ENCODE data around the gene ZNF579.

Gene ZNF579, protein sequence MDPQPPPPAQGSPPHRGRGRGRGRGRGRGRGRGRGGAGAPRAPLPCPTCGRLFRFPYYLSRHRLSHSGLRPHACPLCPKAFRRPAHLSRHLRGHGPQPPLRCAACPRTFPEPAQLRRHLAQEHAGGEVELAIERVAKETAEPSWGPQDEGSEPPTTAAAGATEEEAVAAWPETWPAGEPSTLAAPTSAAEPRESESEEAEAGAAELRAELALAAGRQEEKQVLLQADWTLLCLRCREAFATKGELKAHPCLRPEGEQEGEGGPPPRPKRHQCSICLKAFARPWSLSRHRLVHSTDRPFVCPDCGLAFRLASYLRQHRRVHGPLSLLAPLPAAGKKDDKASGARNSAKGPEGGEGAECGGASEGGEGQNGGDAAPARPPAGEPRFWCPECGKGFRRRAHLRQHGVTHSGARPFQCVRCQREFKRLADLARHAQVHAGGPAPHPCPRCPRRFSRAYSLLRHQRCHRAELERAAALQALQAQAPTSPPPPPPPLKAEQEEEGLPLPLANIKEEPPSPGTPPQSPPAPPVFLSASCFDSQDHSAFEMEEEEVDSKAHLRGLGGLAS

DNA sequence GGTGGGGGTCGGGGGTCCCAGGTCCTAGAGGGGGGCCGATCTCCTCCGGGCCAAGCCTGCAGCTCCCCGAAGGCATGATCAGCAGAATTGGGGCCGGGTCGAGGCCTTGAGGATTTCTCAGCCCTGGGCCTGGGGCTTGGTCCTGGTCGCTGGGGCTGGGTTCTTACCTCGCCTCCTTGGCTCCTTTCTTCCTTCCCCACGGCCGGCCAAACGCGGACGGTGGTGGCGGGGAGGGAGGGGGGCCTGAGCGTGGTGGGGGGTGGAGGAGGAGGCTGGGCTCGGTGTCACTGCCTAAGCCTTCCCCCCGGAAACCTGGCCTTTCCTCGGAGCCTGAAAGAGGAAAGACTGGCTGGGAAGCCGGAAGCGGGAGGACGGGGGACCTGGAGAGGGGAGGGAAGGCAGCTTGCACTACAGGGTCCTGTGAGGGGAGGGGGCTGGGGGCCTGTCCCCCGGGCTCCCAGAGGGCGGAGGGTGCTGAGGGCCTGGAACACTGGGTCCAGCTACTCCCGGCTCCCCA lies at the start of gene ZNF579:
Gene ZNF579 (minus strand): TSS at position 221 of the 517 bp plus-strand sequence. CDS start 1,209 bp downstream, outside the sequence.
- peak; percentile 88 to 91 for DNase-seq

- no peak for DNase-seq
Observed at GRCh38 chr19:55626350-55626749, 45.7 kb upstream of the ZNF579 start.

DNA sequence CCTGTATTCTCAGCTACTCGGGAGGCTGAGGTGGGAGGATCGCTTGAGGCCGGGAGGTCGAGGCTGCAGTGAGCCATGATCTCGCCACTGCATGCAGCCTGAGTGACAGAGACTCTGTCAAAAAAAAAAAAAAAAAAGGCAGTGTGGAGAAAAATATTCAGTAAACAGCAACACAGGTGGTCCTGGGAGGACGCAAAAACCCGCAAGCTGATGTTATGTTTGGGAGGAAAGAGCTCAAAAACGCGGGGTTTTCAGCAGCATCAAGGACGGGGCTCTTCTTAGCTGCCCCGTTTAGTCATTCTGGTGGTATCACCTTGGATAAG lies 44.3 kb upstream of the ZNF579 start:
- DNase-seq = no peak

- DNase-seq = peak; percentile 88 to 98
Observed at GRCh38 chr19:55624109-55625003, 43.7 kb upstream of the ZNF579 start, which contains the start of gene ZNF784. Gene ZNF784 (minus strand): TSS chr19:55624566. CDS start chr19:55624561, 5 bp downstream.

- DNase-seq = no peak
Observed at GRCh38 chr19:55623561-55623960, 42.9 kb upstream of the ZNF579 start.

GRCh38 chr19:55623130-55623529 lies 42.5 kb upstream of the ZNF579 start:
- no peak for DNase-seq

GRCh38 chr19:55622242-55622969 lies 41.8 kb upstream of the ZNF579 start:
- DNase-seq = no peak

DNA sequence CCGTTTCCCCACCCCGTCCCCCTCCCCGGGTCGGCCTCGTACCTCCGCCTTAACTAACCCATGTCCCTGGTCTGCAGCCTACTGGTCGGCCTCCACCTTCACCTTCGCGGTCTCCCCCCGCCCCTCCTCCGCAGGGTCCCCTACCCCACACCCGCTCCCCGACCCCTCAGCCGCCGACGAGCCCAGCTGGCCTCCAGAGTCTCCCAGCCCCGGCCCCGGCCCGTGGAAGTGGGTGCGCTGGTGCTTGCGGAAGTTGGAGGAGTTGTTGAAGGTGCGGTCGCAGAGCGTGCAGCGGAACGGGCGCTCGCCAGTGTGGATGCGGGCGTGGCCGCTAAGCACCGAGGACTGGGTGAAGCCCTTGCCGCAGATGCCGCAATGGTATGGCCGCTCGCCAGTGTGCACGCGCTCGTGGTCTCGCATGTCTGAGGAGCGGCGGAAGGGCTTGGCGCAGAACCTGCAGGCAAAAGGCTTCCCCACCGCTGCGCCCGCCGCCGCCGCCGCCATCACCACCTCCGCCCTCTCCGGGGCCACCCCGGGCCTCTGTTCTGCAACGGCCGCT lies 41.1 kb upstream of the ZNF579 start:
- no peak for DNase-seq

GRCh38 chr19:55621205-55621672 lies 40.6 kb upstream of the ZNF579 start:
- DNase-seq = no peak

DNA sequence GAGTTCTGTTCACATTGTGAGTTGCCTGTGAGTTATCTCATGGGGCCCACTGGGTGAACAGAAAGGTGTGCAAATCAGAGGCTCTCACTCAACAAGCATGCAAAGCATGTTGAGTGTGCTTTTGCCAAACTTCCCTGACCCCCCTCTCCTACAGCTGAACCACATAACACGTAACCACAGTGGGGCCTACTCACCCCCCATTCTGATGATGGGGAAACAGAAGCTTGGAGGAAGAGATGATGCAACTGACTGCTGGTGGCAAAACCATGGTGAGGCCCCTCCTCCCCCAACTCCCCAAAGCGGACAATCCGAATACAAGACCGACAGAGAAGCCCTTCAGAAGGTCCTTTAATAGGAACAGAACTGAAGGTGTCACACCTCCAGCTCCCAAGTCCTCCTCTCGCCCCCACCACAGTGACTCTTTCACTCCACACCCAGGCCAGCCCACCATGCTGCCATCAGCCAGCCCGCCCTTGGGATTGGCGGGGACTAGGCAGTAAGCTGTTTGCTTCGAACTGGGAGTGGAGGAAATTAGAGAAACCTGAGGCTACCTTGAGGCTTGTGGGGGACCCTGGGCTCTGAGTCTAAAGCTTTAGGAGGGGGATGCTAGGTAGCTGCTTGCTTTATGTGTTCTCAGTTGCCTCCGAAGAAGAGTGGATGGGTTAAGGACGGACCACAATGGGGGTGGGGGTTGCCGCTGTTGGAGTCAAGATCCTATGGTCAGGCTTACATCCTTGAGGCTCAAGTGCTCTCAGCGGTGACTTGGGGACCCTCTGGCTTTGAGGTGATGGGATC lies 40.0 kb upstream of the ZNF579 start:
- no peak for DNase-seq

DNA sequence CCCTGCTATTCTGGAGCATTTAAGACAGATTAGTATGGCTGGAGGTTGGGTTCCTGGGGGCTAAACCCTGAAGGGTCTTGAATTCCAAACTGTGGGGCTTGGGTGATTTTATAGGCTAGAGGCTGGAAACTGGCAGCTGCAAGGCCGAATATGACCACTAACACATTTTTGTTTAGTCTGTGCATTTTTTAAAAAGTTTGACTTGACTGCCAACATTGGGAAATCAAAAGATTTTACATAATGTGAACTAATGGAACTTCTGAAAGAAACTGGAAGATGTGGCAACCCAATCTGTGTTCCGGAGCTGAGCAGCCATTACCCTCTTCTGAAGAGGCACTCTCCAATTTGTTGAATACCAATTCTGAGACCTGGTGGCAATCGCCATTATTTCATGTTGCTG lies 38.6 kb upstream of the ZNF579 start:
- no peak for DNase-seq

DNA sequence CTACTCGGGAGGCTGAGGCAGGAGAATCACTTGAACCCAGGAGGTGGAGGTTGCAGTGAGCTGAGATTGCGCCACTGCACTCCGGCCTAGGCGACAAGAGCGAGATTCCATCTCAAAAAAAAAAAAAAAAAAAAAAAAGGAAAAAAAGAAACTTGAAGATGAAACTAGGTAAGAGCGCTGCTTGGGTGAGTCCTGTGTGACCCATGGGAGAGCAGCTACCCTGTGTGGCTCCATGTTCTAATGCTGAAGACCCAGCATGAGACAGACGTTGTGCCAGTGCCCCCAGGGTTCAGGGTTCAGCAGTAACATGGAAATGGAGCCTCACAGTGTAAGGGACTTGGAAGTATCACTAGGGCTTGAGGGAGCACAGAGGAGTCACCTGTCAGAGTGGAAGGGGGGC lies 37.8 kb upstream of the ZNF579 start:
- DNase-seq = no peak

GRCh38 chr19:55617426-55617825 lies 36.8 kb upstream of the ZNF579 start:
- no peak for DNase-seq

DNA sequence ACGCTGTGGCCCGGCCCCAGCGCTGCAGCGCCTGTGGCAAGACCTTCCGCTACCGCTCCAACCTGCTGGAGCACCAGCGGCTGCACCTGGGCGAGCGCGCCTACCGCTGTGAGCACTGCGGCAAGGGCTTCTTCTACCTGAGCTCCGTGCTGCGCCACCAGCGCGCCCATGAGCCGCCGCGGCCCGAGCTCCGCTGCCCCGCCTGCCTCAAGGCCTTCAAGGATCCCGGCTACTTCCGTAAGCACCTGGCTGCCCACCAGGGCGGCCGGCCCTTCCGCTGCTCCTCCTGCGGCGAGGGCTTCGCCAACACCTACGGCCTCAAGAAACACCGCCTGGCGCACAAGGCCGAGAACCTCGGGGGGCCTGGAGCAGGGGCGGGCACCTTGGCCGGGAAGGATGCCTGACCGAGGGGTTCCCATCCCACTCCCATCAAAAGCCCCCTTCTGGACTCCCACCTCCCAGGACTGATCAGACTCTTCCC lies 35.8 kb upstream of the ZNF579 start:
- DNase-seq = no peak

- no peak for DNase-seq
Observed at GRCh38 chr19:55615543-55616394, 35.1 kb upstream of the ZNF579 start.

GRCh38 chr19:55614711-55615542 lies 34.3 kb upstream of the ZNF579 start:
- DNase-seq = no peak

GRCh38 chr19:55613930-55614710 lies 33.5 kb upstream of the ZNF579 start:
- DNase-seq = no peak

DNA sequence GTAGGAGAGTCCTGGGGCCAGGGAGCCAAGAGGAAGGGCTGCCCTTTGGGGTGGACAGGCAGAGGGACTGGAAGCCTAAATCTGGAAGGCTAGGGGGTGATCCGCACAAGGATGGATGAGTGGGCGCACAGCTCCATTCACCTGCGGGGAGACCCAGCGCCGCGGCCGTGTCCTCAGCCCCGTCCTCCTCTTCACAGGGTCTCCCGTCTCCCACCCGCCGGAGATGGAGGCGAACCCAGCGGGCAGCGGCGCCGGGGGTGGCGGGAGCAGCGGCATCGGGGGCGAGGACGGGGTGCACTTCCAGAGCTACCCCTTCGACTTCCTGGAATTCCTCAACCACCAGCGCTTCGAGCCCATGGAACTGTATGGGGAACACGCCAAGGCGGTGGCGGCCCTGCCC lies 32.7 kb upstream of the ZNF579 start:
- no peak for DNase-seq
